Measurements from ENCODE around the gene NELFB. TPM values are rescaled to one million over a fixed set of nuclear protein-coding genes. Genes with fewer than 3 reads are reported as not detected.
A peak's percentile ranks its signal among the peaks of the same experiment; 100 is the strongest.

Gene NELFB
- total and polyA plus RNA-seq, 4 donors = 4.7 to 24.6 (median 18.1) TPM

DNA sequence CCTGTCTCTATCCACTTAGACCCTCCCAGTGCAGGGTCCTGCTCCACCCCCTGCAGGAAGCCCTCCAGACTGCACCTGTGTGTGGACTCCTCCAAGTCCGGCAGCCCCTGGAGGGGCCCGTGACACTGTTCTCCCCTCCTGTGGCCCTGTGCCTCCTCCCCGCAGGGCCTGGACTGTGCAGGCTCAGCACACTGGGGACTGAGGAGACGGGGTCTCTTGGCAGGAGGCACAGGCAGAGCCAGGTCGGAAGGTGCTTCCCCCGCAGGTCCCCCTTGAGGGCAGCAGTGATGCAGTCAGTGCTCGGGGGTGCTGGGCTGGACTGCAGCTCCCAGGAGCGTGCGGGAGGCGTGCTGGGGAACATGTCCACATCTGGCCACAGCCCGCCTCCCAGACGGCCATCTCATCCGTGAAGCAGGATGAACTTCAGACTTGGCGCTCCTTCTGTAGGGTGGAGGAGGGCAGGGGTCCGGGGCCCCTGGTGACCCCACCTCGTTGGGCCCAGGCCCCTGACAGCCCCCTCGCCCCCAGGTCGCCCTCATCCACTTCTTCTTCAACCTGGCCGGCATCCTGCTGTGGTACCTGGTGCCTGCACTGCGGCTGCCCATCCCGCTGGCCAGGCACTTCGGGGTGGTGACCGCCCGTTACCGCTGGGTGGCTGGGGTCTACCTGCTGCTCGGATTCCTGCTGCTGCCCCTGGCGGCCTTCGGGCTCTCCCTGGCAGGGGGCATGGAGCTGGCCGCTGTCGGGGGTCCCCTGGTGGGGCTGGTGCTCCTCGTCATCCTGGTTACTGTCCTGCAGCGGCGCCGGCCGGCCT is 19.5 kb upstream of the NELFB start (continued):
- TF ChIP-seq, protein P1, sequence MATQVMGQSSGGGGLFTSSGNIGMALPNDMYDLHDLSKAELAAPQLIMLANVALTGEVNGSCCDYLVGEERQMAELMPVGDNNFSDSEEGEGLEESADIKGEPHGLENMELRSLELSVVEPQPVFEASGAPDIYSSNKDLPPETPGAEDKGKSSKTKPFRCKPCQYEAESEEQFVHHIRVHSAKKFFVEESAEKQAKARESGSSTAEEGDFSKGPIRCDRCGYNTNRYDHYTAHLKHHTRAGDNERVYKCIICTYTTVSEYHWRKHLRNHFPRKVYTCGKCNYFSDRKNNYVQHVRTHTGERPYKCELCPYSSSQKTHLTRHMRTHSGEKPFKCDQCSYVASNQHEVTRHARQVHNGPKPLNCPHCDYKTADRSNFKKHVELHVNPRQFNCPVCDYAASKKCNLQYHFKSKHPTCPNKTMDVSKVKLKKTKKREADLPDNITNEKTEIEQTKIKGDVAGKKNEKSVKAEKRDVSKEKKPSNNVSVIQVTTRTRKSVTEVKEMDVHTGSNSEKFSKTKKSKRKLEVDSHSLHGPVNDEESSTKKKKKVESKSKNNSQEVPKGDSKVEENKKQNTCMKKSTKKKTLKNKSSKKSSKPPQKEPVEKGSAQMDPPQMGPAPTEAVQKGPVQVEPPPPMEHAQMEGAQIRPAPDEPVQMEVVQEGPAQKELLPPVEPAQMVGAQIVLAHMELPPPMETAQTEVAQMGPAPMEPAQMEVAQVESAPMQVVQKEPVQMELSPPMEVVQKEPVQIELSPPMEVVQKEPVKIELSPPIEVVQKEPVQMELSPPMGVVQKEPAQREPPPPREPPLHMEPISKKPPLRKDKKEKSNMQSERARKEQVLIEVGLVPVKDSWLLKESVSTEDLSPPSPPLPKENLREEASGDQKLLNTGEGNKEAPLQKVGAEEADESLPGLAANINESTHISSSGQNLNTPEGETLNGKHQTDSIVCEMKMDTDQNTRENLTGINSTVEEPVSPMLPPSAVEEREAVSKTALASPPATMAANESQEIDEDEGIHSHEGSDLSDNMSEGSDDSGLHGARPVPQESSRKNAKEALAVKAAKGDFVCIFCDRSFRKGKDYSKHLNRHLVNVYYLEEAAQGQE (IDR thresholded peaks at IDR 0.05) = no peak
- no peak for TF ChIP-seq RAD21 (IDR thresholded peaks at IDR 0.05)
- TF ChIP-seq RXRA (IDR thresholded peaks at IDR 0.05) = no peak
- no peak for TF ChIP-seq SP1 (IDR thresholded peaks at IDR 0.05)
- TF ChIP-seq EGR1 (IDR thresholded peaks at IDR 0.05; ENCODE audit: low read depth in 2 of 2) = no peak

GRCh38 chr9:137236238-137236935 is 18.7 kb upstream of the NELFB start:
- no peak for TF ChIP-seq EGR1 (IDR thresholded peaks at IDR 0.05; ENCODE audit: low read depth in 2 of 2)
- no peak for TF ChIP-seq RXRA (IDR thresholded peaks at IDR 0.05)
- no peak for TF ChIP-seq NR2F2 (IDR thresholded peaks at IDR 0.05)
- TF ChIP-seq RAD21 (IDR thresholded peaks at IDR 0.05) = peak; percentile 89 to 93
- peak; percentile 100 for TF ChIP-seq CTCF (IDR thresholded peaks at IDR 0.05; ENCODE audit: low read depth, low read length, missing input control)
- Histone ChIP-seq H3K36me3 (ENCODE audit: control insufficient read depth in 4 of 4, insufficient read depth in 3 of 4, low read depth in 1 of 4, low read length in 3 of 4) (no peaks in the 10 kb centered on the region), H3K9me3 (ENCODE audit: control insufficient read depth in 4 of 4, low read length in 3 of 4) (no peaks in the 10 kb centered on the region), H3K4me1 (ENCODE audit: control insufficient read depth in 4 of 4, insufficient read depth in 4 of 4, low read length in 3 of 4) (peaks cover 5 to 26% (median 8%) of the 10 kb centered on the region in 4 donors), H3K27ac (ENCODE audit: low read depth in 1 of 2, low read length in 2 of 2) (no peak overlapping the region), H3K27me3 (ENCODE audit: control insufficient read depth in 4 of 4, insufficient read depth in 4 of 4, low read length in 3 of 4) (no peaks in the 10 kb centered on the region), H3K4me3 (ENCODE audit: low read depth in 1 of 3, low read length in 3 of 3) (no peak overlapping the region), H3K9ac (ENCODE audit: low read depth in 1 of 2, low read length in 2 of 2) (no peak overlapping the region)
- WGBS = 13% methylated on average over 31 of the region's 31 CpGs
- peak; percentile 92 for DNase-seq (ENCODE audit: low spot score)

DNA sequence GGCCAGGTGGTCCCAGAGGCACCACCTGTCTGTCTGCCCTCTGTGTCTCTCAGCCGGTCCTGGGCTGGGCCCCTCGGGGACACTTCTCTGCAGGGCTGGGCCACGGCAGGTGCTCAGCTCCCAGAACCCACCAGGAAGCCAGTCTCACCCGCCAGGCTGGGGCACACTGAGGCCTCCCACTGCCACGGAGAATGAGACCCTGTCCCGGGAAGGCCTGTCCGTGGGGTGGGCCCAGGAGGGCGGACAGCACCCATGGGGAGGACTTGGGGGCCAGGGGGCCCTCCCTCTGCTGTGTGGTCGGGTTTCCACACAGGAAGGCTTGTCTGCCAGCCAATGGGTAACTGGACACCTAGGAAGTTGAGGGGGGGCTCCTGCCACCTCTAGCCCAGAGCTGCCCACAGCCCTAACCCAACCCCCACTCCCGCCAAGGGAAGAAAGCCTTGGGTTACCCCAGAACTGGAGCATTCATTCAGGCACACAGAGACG is 18.1 kb upstream of the NELFB start:
- H3K4me1 ChIP-seq (ENCODE audit: control insufficient read depth in 4 of 4, insufficient read depth in 4 of 4, low read length in 3 of 4) = peaks cover 5 to 28% (median 10%) of the 10 kb centered on the region in 4 donors
- H3K27me3 ChIP-seq (ENCODE audit: control insufficient read depth in 4 of 4, insufficient read depth in 4 of 4, low read length in 3 of 4) = no peaks in the 10 kb centered on the region
- TF ChIP-seq RAD21 (IDR thresholded peaks at IDR 0.05) (no peak), EGR1 (IDR thresholded peaks at IDR 0.05; ENCODE audit: low read depth in 2 of 2) (no peak), FOXA2 (IDR thresholded peaks at IDR 0.05) (no peak), RXRA (IDR thresholded peaks at IDR 0.05) (no peak)
- TF ChIP-seq, protein P2, sequence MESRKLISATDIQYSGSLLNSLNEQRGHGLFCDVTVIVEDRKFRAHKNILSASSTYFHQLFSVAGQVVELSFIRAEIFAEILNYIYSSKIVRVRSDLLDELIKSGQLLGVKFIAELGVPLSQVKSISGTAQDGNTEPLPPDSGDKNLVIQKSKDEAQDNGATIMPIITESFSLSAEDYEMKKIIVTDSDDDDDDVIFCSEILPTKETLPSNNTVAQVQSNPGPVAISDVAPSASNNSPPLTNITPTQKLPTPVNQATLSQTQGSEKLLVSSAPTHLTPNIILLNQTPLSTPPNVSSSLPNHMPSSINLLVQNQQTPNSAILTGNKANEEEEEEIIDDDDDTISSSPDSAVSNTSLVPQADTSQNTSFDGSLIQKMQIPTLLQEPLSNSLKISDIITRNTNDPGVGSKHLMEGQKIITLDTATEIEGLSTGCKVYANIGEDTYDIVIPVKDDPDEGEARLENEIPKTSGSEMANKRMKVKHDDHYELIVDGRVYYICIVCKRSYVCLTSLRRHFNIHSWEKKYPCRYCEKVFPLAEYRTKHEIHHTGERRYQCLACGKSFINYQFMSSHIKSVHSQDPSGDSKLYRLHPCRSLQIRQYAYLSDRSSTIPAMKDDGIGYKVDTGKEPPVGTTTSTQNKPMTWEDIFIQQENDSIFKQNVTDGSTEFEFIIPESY (IDR thresholded peaks at IDR 0.05) = no peak
- TF ChIP-seq, protein P1 (IDR thresholded peaks at IDR 0.05) = no peak
- 51% methylated on average over 11 of the region's 11 CpGs for WGBS
- no peaks in the 10 kb centered on the region for H3K36me3 ChIP-seq (ENCODE audit: control insufficient read depth in 4 of 4, insufficient read depth in 3 of 4, low read depth in 1 of 4, low read length in 3 of 4)
- no peak for DNase-seq (ENCODE audit: low spot score)
- H3K27ac ChIP-seq (ENCODE audit: low read depth in 1 of 2, low read length in 2 of 2) = no peak overlapping the region
- no peaks in the 10 kb centered on the region for H3K9me3 ChIP-seq (ENCODE audit: control insufficient read depth in 4 of 4, low read length in 3 of 4)
- no peak overlapping the region for H3K9ac ChIP-seq (ENCODE audit: low read depth in 1 of 2, low read length in 2 of 2)
- no peak overlapping the region for H3K4me3 ChIP-seq (ENCODE audit: low read depth in 1 of 3, low read length in 3 of 3)
